ENCODE measurements around the gene EOMES. TPM values are rescaled to one million over a fixed set of nuclear protein-coding genes. Genes with fewer than 3 reads are reported as not detected.

EOMES gene
- total and polyA plus RNA-seq, 5 donors = 0.09 to 0.29 (median 0.17) TPM; not detected in 1

- Histone ChIP-seq H3K4me1 (ENCODE audit: control insufficient read depth, insufficient read depth, low read length) (peaks cover 3% of the 10 kb centered on the region), H3K27me3 (ENCODE audit: control insufficient read depth, insufficient read depth) (peaks cover 2% of the 10 kb centered on the region), H3K4me3 (ENCODE audit: low read length) (no peak overlapping the region), H3K27ac (ENCODE audit: low read length) (no peak overlapping the region), H3K9me3 (ENCODE audit: control insufficient read depth, low read length) (no peaks in the 10 kb centered on the region)
- DNase-seq = no peak
- intact Hi-C loops (cut with DNase I) = loop anchor here in 1 of 4 donors (10.0 kb wide), 1 partner anchor 615 kb away; no protein-coding TSS in a partner anchor
- WGBS = 64% methylated on average over 6 of the region's 6 CpGs
- no peak for ATAC-seq
Measured at GRCh38 chr3:27719314-27720003, 2.7 kb downstream of the EOMES start.

GRCh38 chr3:27718459-27718858 is 3.7 kb downstream of the EOMES start:
- ATAC-seq = no peak
- H3K27me3 ChIP-seq (ENCODE audit: control insufficient read depth, insufficient read depth) = peaks cover 2% of the 10 kb centered on the region
- 67% methylated on average over 5 of the region's 5 CpGs for WGBS
- no peaks in the 10 kb centered on the region for H3K4me1 ChIP-seq (ENCODE audit: control insufficient read depth, insufficient read depth, low read length)
- DNase-seq = no peak
- no peaks in the 10 kb centered on the region for H3K9me3 ChIP-seq (ENCODE audit: control insufficient read depth, low read length)
- no peak overlapping the region for H3K27ac ChIP-seq (ENCODE audit: low read length)
- intact Hi-C loops (cut with DNase I) = loop anchor here in 1 of 4 donors (10.0 kb wide), 1 partner anchor 616 kb away; no protein-coding TSS in a partner anchor
- H3K4me3 ChIP-seq (ENCODE audit: low read length) = no peak overlapping the region

GRCh38 chr3:27717200-27717852 is 4.8 kb downstream of the EOMES start:
- 81% methylated on average over 16 of the region's 16 CpGs for WGBS
- intact Hi-C loops (cut with DNase I) = loop anchor here in 1 of 4 donors (10.0 kb wide), 1 partner anchor 617 kb away; no protein-coding TSS in a partner anchor
- H3K4me1 ChIP-seq (ENCODE audit: control insufficient read depth, insufficient read depth, low read length) = no peaks in the 10 kb centered on the region
- DNase-seq (no peak), ATAC-seq (no peak)
- H3K27me3 ChIP-seq (ENCODE audit: control insufficient read depth, insufficient read depth) = peaks cover 2% of the 10 kb centered on the region
- no peak overlapping the region for H3K27ac ChIP-seq (ENCODE audit: low read length)
- no peak overlapping the region for H3K4me3 ChIP-seq (ENCODE audit: low read length)
- no peaks in the 10 kb centered on the region for H3K9me3 ChIP-seq (ENCODE audit: control insufficient read depth, low read length)

- H3K4me1 ChIP-seq (ENCODE audit: control insufficient read depth, insufficient read depth, low read length) = no peaks in the 10 kb centered on the region
- 95% methylated on average over 3 of the region's 3 CpGs for WGBS
- no peak overlapping the region for H3K27ac ChIP-seq (ENCODE audit: low read length)
- H3K4me3 ChIP-seq (ENCODE audit: low read length) = no peak overlapping the region
- DNase-seq (no peak), ATAC-seq (no peak)
- H3K27me3 ChIP-seq (ENCODE audit: control insufficient read depth, insufficient read depth) = peaks cover 2% of the 10 kb centered on the region
- intact Hi-C loops (cut with DNase I) = loop anchor here in 1 of 4 donors (10.0 kb wide), 1 partner anchor 618 kb away; no protein-coding TSS in a partner anchor
- no peaks in the 10 kb centered on the region for H3K9me3 ChIP-seq (ENCODE audit: control insufficient read depth, low read length)
Measured at GRCh38 chr3:27716309-27716708, 5.8 kb downstream of the EOMES start.

- no peak overlapping the region for H3K4me3 ChIP-seq (ENCODE audit: low read length)
- H3K4me1 ChIP-seq (ENCODE audit: control insufficient read depth, insufficient read depth, low read length) = no peaks in the 10 kb centered on the region
- intact Hi-C loops (cut with DNase I) = loop anchor here in 1 of 4 donors (10.0 kb wide), 1 partner anchor 619 kb away; no protein-coding TSS in a partner anchor
- no peaks in the 10 kb centered on the region for H3K9me3 ChIP-seq (ENCODE audit: control insufficient read depth, low read length)
- DNase-seq (no peak), ATAC-seq (no peak)
- WGBS = 64% methylated on average over 4 of the region's 4 CpGs
- H3K27me3 ChIP-seq (ENCODE audit: control insufficient read depth, insufficient read depth) = peaks cover 2% of the 10 kb centered on the region
- H3K27ac ChIP-seq (ENCODE audit: low read length) = no peak overlapping the region
Measured at GRCh38 chr3:27715863-27716262, 6.3 kb downstream of the EOMES start.

- peaks cover 2% of the 10 kb centered on the region for H3K27me3 ChIP-seq (ENCODE audit: control insufficient read depth, insufficient read depth)
- no peaks in the 10 kb centered on the region for H3K4me1 ChIP-seq (ENCODE audit: control insufficient read depth, insufficient read depth, low read length)
- H3K4me3 ChIP-seq (ENCODE audit: low read length) = peak overlapping the region; percentile 27
- ATAC-seq = no peak
- intact Hi-C loops (cut with DNase I) = loop anchor here in 1 of 4 donors (10.0 kb wide), 1 partner anchor 619 kb away; no protein-coding TSS in a partner anchor
- no peak overlapping the region for H3K27ac ChIP-seq (ENCODE audit: low read length)
- WGBS = 12% methylated on average over 11 of the region's 11 CpGs
- H3K9me3 ChIP-seq (ENCODE audit: control insufficient read depth, low read length) = no peaks in the 10 kb centered on the region
- no peak for DNase-seq
Measured at GRCh38 chr3:27715454-27715806, 6.7 kb downstream of the EOMES start.

GRCh38 chr3:27714692-27715453 is 7.2 kb downstream of the EOMES start:
- H3K4me1 ChIP-seq (ENCODE audit: control insufficient read depth, insufficient read depth, low read length) = no peaks in the 10 kb centered on the region
- no peak overlapping the region for H3K27ac ChIP-seq (ENCODE audit: low read length)
- ATAC-seq = no peak
- peaks cover 2% of the 10 kb centered on the region for H3K27me3 ChIP-seq (ENCODE audit: control insufficient read depth, insufficient read depth)
- H3K4me3 ChIP-seq (ENCODE audit: low read length) = peak overlapping the region; percentile 27
- DNase-seq = peak in 2 of 3 donors; percentile 55 to 57
- H3K9me3 ChIP-seq (ENCODE audit: control insufficient read depth, low read length) = no peaks in the 10 kb centered on the region
- intact Hi-C loops (cut with DNase I) = loop anchor here (5.0 to 10.0 kb wide), 3 partner anchors 612 to 620 kb away; no protein-coding TSS in a partner anchor
- 6% methylated on average over 52 of the region's 52 CpGs for WGBS

- no peak overlapping the region for H3K27ac ChIP-seq (ENCODE audit: low read length)
- H3K4me3 ChIP-seq (ENCODE audit: low read length) = peak overlapping the region; percentile 94
- H3K27me3 ChIP-seq (ENCODE audit: control insufficient read depth, insufficient read depth) = peaks cover 2% of the 10 kb centered on the region
- DNase-seq (no peak), ATAC-seq (no peak)
- no peaks in the 10 kb centered on the region for H3K4me1 ChIP-seq (ENCODE audit: control insufficient read depth, insufficient read depth, low read length)
- no peaks in the 10 kb centered on the region for H3K9me3 ChIP-seq (ENCODE audit: control insufficient read depth, low read length)
- intact Hi-C loops (cut with DNase I) = loop anchor here (5.0 to 10.0 kb wide), 3 partner anchors 613 to 621 kb away; no protein-coding TSS in a partner anchor
- 18% methylated on average over 11 of the region's 11 CpGs for WGBS
Measured at GRCh38 chr3:27714146-27714526, 8.0 kb downstream of the EOMES start.

- Histone ChIP-seq H3K4me3 (ENCODE audit: low read length) (peak overlapping the region; percentile 94), H3K27ac (ENCODE audit: low read length) (no peak overlapping the region), H3K9me3 (ENCODE audit: control insufficient read depth, low read length) (no peaks in the 10 kb centered on the region), H3K27me3 (ENCODE audit: control insufficient read depth, insufficient read depth) (peaks cover 1% of the 10 kb centered on the region), H3K4me1 (ENCODE audit: control insufficient read depth, insufficient read depth, low read length) (no peaks in the 10 kb centered on the region)
- peak in 1 of 2 donors; percentile 37 for ATAC-seq
- 3% methylated on average over 25 of the region's 25 CpGs for WGBS
- intact Hi-C loops (cut with DNase I) = loop anchor here (5.0 to 10.0 kb wide), 3 partner anchors 614 to 621 kb away; no protein-coding TSS in a partner anchor
- peak in 1 of 3 donors; percentile 55 for DNase-seq
Measured at GRCh38 chr3:27713435-27714145, 8.5 kb downstream of the EOMES start.

- Histone ChIP-seq H3K27ac (ENCODE audit: low read length) (no peak overlapping the region), H3K27me3 (ENCODE audit: control insufficient read depth, insufficient read depth) (no peaks in the 10 kb centered on the region), H3K9me3 (ENCODE audit: control insufficient read depth, low read length) (no peaks in the 10 kb centered on the region), H3K4me3 (ENCODE audit: low read length) (peak overlapping the region; percentile 94), H3K4me1 (ENCODE audit: control insufficient read depth, insufficient read depth, low read length) (no peaks in the 10 kb centered on the region)
- no peak for DNase-seq
- peak; percentile 46 to 50 for ATAC-seq
- WGBS = 1% methylated on average over 18 of the region's 18 CpGs
- intact Hi-C loops (cut with DNase I) = loop anchor here (5.0 to 10.0 kb wide), 3 partner anchors 614 to 622 kb away; no protein-coding TSS in a partner anchor
Measured at GRCh38 chr3:27713078-27713423, 9.1 kb downstream of the EOMES start.

All from right cardiac atrium (tissue), 5 donors.